Panc1 (cell line): ENCODE data around the gene SEMA7A. TPM values are rescaled to one million over a fixed set of nuclear protein-coding genes. Genes with fewer than 3 reads are reported as not detected.
"Not testable (repeated sequence)": the region's sequence is repeated elsewhere in the genome, so short reads cannot be mapped to it uniquely, and the experiment has no call there.

Source experiments
- ATAC-seq: fragments of 200-7000 bp; cut with Tn5 transposase; 2 replicates; pipeline ENCODE4 v1.9.1; 2020; ENCODE audit warnings: mild to moderate bottlenecking, moderate library complexity
- BruUV-seq: library from RNA; stranded (reverse); fragments of 400-500 nt; replicated peaks from 2 replicates; lab custom pipeline; 2021; lab: Mats Ljungman, UMichigan
- CTCF ChIA-PET: fragments of 300-600 bp; sonication (Branson Sonifier 250); formaldehyde crosslinking; loops from one replicate; lab custom pipeline; 2022; ENCODE audit warnings: antibody characterized with exemption; lab: Charles Lee
- POLR2A ChIA-PET: fragments of 300-600 bp; sonication (Branson Sonifier 250); formaldehyde crosslinking; loops from one replicate; lab custom pipeline; 2022; ENCODE audit warnings: antibody characterized with exemption; lab: Charles Lee
- DNase-seq: peaks from one replicate; pipeline ENCODE4 v3.0.0-alpha.2; 2010; ENCODE audit warnings: low read depth, low spot score
- H3K27ac ChIP-seq: 2 replicates; pipeline ENCODE4 v1.5.1; 2011; ENCODE audit warnings: mild to moderate bottlenecking, low read length, inconsistent platforms
- H3K27me3 ChIP-seq: fragments of 200-500 bp; sonication (Bioruptor generic); 2 replicates; pipeline ENCODE4 v1.6.0; 2014; ENCODE audit warnings: low read length, inconsistent platforms; ENCODE audit not compliant: control insufficient read depth, insufficient read depth
- H3K36me3 ChIP-seq: fragments of 200-500 bp; sonication (Bioruptor generic); 2 replicates; pipeline ENCODE4 v1.5.1; 2014; ENCODE audit warnings: inconsistent platforms, mild to moderate bottlenecking, low read length, moderate library complexity; ENCODE audit not compliant: control insufficient read depth, insufficient read depth
- H3K4me1 ChIP-seq: 2 replicates; pipeline ENCODE4 v1.5.1; 2011; ENCODE audit warnings: inconsistent platforms, mild to moderate bottlenecking, low read length, moderate library complexity; ENCODE audit not compliant: control insufficient read depth, insufficient read depth
- H3K4me3 ChIP-seq, 2 experiments: 2 replicates each; pipeline ENCODE4 v1.5.1; 2011 to 2012; ENCODE audit warnings: low read depth in 2 of 2, low read length in 2 of 2, mild to moderate bottlenecking in 2 of 2, inconsistent platforms in 1 of 2, moderate library complexity in 1 of 2
- H3K9me3 ChIP-seq: fragments of 200-500 bp; sonication (Bioruptor generic); 2 replicates; pipeline ENCODE4 v1.5.1; 2014; ENCODE audit warnings: low read depth, mild to moderate bottlenecking, inconsistent platforms, low read length, moderate library complexity; ENCODE audit not compliant: control insufficient read depth, insufficient read depth
- CTCF ChIP-seq: fragments of 450-650 bp; IDR thresholded peaks from 2 replicates; pipeline ENCODE4 v1.5.1; 2017; ENCODE audit warnings: mild to moderate bottlenecking
- POLR2AphosphoS5 ChIP-seq: IDR thresholded peaks from 2 replicates; pipeline ENCODE4 v1.6.1; 2012; ENCODE audit warnings: mild to moderate bottlenecking, low read depth, low read length, moderate library complexity
- SIN3A ChIP-seq: IDR thresholded peaks from 2 replicates; pipeline ENCODE4 v1.6.1; 2012; ENCODE audit warnings: low read depth, mild to moderate bottlenecking, low read length, moderate library complexity, borderline replicate concordance; ENCODE audit not compliant: insufficient read depth
- TCF7L2 ChIP-seq: IDR thresholded peaks from 2 replicates; pipeline ENCODE4 v1.6.1; 2011; ENCODE audit warnings: mild to moderate bottlenecking, low read depth, low read length, inconsistent platforms
- in situ Hi-C: cut with HindIII; loops from 2 replicates; pipeline ENCODE4 v1.10.0; 2016; ENCODE audit warnings: low sequenced_read_pairs, low pct_unique_long_range_greater_than_20kb
- intact Hi-C: fragments of 100-400 bp; cut with micrococcal nuclease; formaldehyde crosslinking; loops from one replicate; pipeline ENCODE4 v1.10.0; 2022; ENCODE audit not compliant: unreplicated experiment
- total RNA-seq: library from RNA; stranded (reverse); gene quantifications from one replicate; pipeline ENCODE4 v1.2.1, GENCODE V29; 2021; ENCODE audit not compliant: unreplicated experiment
- TF ChIP-seq, protein P1 (sequence below), 2 experiments: IDR thresholded peaks; 2 replicates each; pipeline ENCODE4 v1.6.1; 2011 to 2012; ENCODE audit warnings: low read depth in 2 of 2, control low read depth in 1 of 2, low read length in 1 of 2, mild to moderate bottlenecking in 1 of 2, moderate library complexity in 1 of 2; ENCODE audit not compliant: insufficient read depth in 1 of 2

Gene SEMA7A
- total RNA-seq, 1 experiment from 2014 or later, result 11.2 TPM

DNA sequence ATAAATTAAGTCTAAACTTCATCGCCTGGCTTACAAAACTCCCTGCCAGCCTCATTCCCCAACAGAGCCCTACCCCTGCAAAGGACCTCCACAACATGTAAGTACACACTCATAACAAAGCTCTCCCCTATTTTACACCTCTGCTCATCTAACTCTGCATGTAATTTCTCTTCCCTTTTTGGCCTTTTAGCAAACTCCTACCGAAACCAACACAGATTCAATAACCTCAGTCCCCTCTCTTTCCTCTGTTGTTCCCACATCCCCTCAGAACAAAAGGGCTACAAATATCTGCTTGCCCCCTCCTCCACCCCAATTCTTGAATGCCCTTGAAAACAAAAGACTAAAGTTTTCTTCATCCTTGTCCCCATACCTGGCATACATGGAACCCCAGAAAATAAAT, 26.5 kb upstream of the SEMA7A start:
- ChIA-PET POLR2A (no interaction called here), CTCF (no interaction called here)
- 0 out of 2 replicates have a peak, but pooled peaks cover 3% of the 10 kb centered on the region for H3K4me1 ChIP-seq
- DNase-seq (no peak), ATAC-seq (no peak)
- H3K27me3 ChIP-seq, result no peaks in the 10 kb centered on the region
- TF ChIP-seq CTCF (no peak), TCF7L2 (no peak), SIN3A (no peak)
- TF ChIP-seq, protein P1, sequence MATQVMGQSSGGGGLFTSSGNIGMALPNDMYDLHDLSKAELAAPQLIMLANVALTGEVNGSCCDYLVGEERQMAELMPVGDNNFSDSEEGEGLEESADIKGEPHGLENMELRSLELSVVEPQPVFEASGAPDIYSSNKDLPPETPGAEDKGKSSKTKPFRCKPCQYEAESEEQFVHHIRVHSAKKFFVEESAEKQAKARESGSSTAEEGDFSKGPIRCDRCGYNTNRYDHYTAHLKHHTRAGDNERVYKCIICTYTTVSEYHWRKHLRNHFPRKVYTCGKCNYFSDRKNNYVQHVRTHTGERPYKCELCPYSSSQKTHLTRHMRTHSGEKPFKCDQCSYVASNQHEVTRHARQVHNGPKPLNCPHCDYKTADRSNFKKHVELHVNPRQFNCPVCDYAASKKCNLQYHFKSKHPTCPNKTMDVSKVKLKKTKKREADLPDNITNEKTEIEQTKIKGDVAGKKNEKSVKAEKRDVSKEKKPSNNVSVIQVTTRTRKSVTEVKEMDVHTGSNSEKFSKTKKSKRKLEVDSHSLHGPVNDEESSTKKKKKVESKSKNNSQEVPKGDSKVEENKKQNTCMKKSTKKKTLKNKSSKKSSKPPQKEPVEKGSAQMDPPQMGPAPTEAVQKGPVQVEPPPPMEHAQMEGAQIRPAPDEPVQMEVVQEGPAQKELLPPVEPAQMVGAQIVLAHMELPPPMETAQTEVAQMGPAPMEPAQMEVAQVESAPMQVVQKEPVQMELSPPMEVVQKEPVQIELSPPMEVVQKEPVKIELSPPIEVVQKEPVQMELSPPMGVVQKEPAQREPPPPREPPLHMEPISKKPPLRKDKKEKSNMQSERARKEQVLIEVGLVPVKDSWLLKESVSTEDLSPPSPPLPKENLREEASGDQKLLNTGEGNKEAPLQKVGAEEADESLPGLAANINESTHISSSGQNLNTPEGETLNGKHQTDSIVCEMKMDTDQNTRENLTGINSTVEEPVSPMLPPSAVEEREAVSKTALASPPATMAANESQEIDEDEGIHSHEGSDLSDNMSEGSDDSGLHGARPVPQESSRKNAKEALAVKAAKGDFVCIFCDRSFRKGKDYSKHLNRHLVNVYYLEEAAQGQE (IDR thresholded peaks at IDR 0.05; ENCODE audit: insufficient read depth in 1 of 2, low read depth in 2 of 2, low read length in 1 of 2), result no peak
- peak overlapping the region; percentile 91 for H3K27ac ChIP-seq
- BruUV-seq, result no TSS peak
- intact Hi-C loops, result loop anchor here (2.0 kb wide), 1 partner anchor 25 kb away; no protein-coding TSS in a partner anchor
- H3K36me3 ChIP-seq, result no peaks in the 10 kb centered on the region
- peak overlapping the region; percentile 74 to 78 for H3K4me3 ChIP-seq
- in situ Hi-C loops, result no loop called here
- peaks cover 7% of the 10 kb centered on the region; the same call in 1 of the 2 replicates for H3K9me3 ChIP-seq

- peak overlapping the region in 1 of 2 experiments; percentile 78; a peak in 1 of 4 replicates for H3K4me3 ChIP-seq
- H3K4me1 ChIP-seq, H3K27me3 ChIP-seq, POLR2A ChIA-PET, H3K27ac ChIP-seq, DNase-seq, ATAC-seq, H3K36me3 ChIP-seq, in situ Hi-C loops, H3K9me3 ChIP-seq, CTCF ChIA-PET, BruUV-seq: not testable (repeated sequence)
- intact Hi-C loops, result loop anchor here (2.0 kb wide), 1 partner anchor 25 kb away; no protein-coding TSS in a partner anchor
Observed at GRCh38 chr15:74459798-74460197, 26.0 kb upstream of the SEMA7A start.

GRCh38 chr15:74458473-74458872, 24.7 kb upstream of the SEMA7A start:
- Histone ChIP-seq H3K27me3 (no peaks in the 10 kb centered on the region), H3K4me1 (0 out of 2 replicates have a peak, but pooled peaks cover 3% of the 10 kb centered on the region), H3K4me3 (no peak overlapping the region), H3K36me3 (peaks cover 3% of the 10 kb centered on the region; the same call in 1 of the 2 replicates), H3K27ac (no peak overlapping the region), H3K9me3 (peaks cover 5% of the 10 kb centered on the region; the same call in 1 of the 2 replicates)
- intact Hi-C loops, result no loop called here
- ATAC-seq (no peak), DNase-seq (no peak)
- no TSS peak for BruUV-seq
- TF ChIP-seq, protein P1 (IDR thresholded peaks at IDR 0.05; ENCODE audit: insufficient read depth in 1 of 2, low read depth in 2 of 2, low read length in 1 of 2), result no peak
- TF ChIP-seq POLR2AphosphoS5, result no peak
- in situ Hi-C loops, result no loop called here
- ChIA-PET POLR2A (interaction anchor here (0.6 kb wide), 1 partner anchor 146 kb away, joined by 3 read pairs; no protein-coding TSS in a partner anchor), CTCF (no interaction called here)

DNA sequence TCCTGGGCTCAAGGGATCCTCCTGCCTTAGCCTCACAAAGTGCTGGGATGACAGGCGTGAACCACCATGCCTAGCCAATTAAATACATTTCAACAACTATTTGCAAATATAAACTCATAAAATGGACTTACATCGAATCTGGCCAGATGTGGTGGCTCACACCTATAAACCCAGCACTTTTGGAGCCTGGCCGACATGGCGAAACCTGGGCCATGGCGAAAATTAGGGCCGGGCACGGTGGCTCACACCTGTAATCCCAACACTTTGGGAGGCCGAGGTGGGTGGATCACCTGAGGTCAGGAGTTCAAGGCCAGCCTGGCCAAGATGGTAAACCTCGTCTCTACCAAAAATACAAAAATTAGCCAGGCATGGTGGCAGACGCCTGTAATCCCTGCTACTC, 23.3 kb upstream of the SEMA7A start:
- H3K27ac ChIP-seq, H3K4me1 ChIP-seq, in situ Hi-C loops, POLR2A ChIA-PET, ATAC-seq, DNase-seq, BruUV-seq, H3K4me3 ChIP-seq, H3K36me3 ChIP-seq, intact Hi-C loops, CTCF ChIA-PET, H3K9me3 ChIP-seq, H3K27me3 ChIP-seq: not testable (repeated sequence)
